ENCODE measurements around the gene CDKN2AIP.

Gene CDKN2AIP

GRCh38 chr4:183495184-183495583, 50.7 kb downstream of the CDKN2AIP start:
- peaks cover 2% of the 10 kb centered on the region for H3K36me3 Mint-ChIP-seq (ENCODE audit: insufficient read depth)
- no peaks in the 10 kb centered on the region for H3K9me3 Mint-ChIP-seq
- DNase-seq (ENCODE audit: low spot score in 2 of 2) (no peak), ATAC-seq (replicated peaks; ENCODE audit: extremely low read depth, poor library complexity, severe bottlenecking) (no peak)
- no peak overlapping the region for H3K4me3 Mint-ChIP-seq
- H3K4me1 Mint-ChIP-seq: no peaks in the 10 kb centered on the region
- H3K27ac Mint-ChIP-seq (ENCODE audit: low read depth): no peak overlapping the region
- no peaks in the 10 kb centered on the region for H3K27me3 Mint-ChIP-seq
